SK-N-SH treated with all-trans-retinoic acid at 6 μM for 48 hours (cell line): ENCODE results near the gene FAM186B.

Source experiments
- ATAC-seq: fragments of 200-7000 bp; cut with Tn5 transposase; 3 replicates; pipeline ENCODE4 v1.9.1; 2020; ENCODE audit warnings: mild to moderate bottlenecking, moderate library complexity
- ARNTL ChIP-seq: fragments of 450-650 bp; formaldehyde crosslinking; IDR thresholded peaks from 2 replicates; pipeline ENCODE4 v1.5.0; 2020; ENCODE audit warnings: low read depth, mild to moderate bottlenecking, moderate library complexity, borderline replicate concordance
- BACH2 ChIP-seq: fragments of 250-450 bp; sonication (Bioruptor Pico); IDR thresholded peaks from 2 replicates; pipeline ENCODE4 v1.9.0; 2021; ENCODE audit warnings: mild to moderate bottlenecking, borderline replicate concordance
- CREB5 ChIP-seq: fragments of 250-450 bp; sonication (Bioruptor Pico); IDR thresholded peaks from 2 replicates; pipeline ENCODE4 v1.5.1; 2020; ENCODE audit warnings: low read depth, mild to moderate bottlenecking, moderate library complexity
- CSDC2 ChIP-seq: fragments of 250-450 bp; sonication (Bioruptor Pico); IDR thresholded peaks from 2 replicates; pipeline ENCODE4 v1.5.0; 2020; ENCODE audit warnings: mild to moderate bottlenecking, moderate library complexity
- GLIS3 ChIP-seq: fragments of 250-450 bp; sonication (Bioruptor Pico); IDR thresholded peaks from 2 replicates; pipeline ENCODE4 v1.5.0; 2020; ENCODE audit warnings: mild to moderate bottlenecking, moderate library complexity
- ISL1 ChIP-seq: fragments of 250-450 bp; sonication (Bioruptor Pico); IDR thresholded peaks from 2 replicates; pipeline ENCODE4 v2.1.2; 2022; ENCODE audit warnings: mild to moderate bottlenecking, moderate library complexity
- OSR1 ChIP-seq: fragments of 250-450 bp; sonication (Bioruptor Pico); IDR thresholded peaks from 2 replicates; pipeline ENCODE4 v1.8.0; 2022; ENCODE audit warnings: moderate library complexity, mild to moderate bottlenecking, inconsistent platforms
- PPARA ChIP-seq: fragments of 250-450 bp; sonication (Bioruptor Pico); IDR thresholded peaks from 2 replicates; pipeline ENCODE4 v1.5.0; 2020; ENCODE audit warnings: mild to moderate bottlenecking, borderline replicate concordance
- RARB ChIP-seq: fragments of 250-450 bp; sonication (Bioruptor Pico); IDR thresholded peaks from 2 replicates; pipeline ENCODE4 v1.8.0; 2021; ENCODE audit warnings: mild to moderate bottlenecking, moderate library complexity
- SNAI2 ChIP-seq: fragments of 250-450 bp; sonication (Bioruptor Pico); IDR thresholded peaks from 2 replicates; pipeline ENCODE4 v1.5.0; 2020; ENCODE audit warnings: mild to moderate bottlenecking, moderate library complexity
- TCF4 ChIP-seq: fragments of 250-450 bp; sonication (Bioruptor Pico); IDR thresholded peaks from 2 replicates; pipeline ENCODE4 v1.8.0; 2021; ENCODE audit warnings: mild to moderate bottlenecking, moderate library complexity, borderline replicate concordance
- TOX ChIP-seq: fragments of 250-450 bp; sonication (Bioruptor Pico); IDR thresholded peaks from 2 replicates; pipeline ENCODE4 v1.8.0; 2021; ENCODE audit warnings: mild to moderate bottlenecking, moderate library complexity, borderline replicate concordance
- ZC3H10 ChIP-seq: fragments of 250-450 bp; sonication (Bioruptor Pico); IDR thresholded peaks from 2 replicates; pipeline ENCODE4 v1.5.1; 2021; ENCODE audit warnings: mild to moderate bottlenecking, moderate library complexity
- ZFP3 ChIP-seq: fragments of 250-450 bp; sonication (Bioruptor Pico); IDR thresholded peaks from 2 replicates; pipeline ENCODE4 v1.5.0; 2020; ENCODE audit warnings: mild to moderate bottlenecking, moderate library complexity
- ZFP30 ChIP-seq: fragments of 450-650 bp; formaldehyde crosslinking; IDR thresholded peaks from 2 replicates; pipeline ENCODE4 v1.5.0; 2022; ENCODE audit warnings: mild to moderate bottlenecking, moderate library complexity
- ZNF8 ChIP-seq: fragments of 450-650 bp; formaldehyde crosslinking; IDR thresholded peaks from 2 replicates; pipeline ENCODE4 v1.5.0; 2020; ENCODE audit warnings: mild to moderate bottlenecking, moderate library complexity
- TF ChIP-seq, protein P1 (sequence below): fragments of 250-450 bp; sonication (Bioruptor Pico); IDR thresholded peaks from 2 replicates; pipeline ENCODE4 v1.5.0; 2020; ENCODE audit warnings: mild to moderate bottlenecking, moderate library complexity
- TF ChIP-seq, protein P2 (sequence below): fragments of 250-450 bp; sonication (Bioruptor Pico); IDR thresholded peaks from 2 replicates; pipeline ENCODE4 v1.8.0; 2021; ENCODE audit warnings: low read depth, mild to moderate bottlenecking, moderate library complexity, borderline replicate concordance

The FAM186B gene

GRCh38 chr12:49646331-49646830, 40.9 kb upstream of the FAM186B start (continued):
- TF ChIP-seq BACH2 (CRISPR knock-in tag) (no peak), ARNTL (CRISPR knock-in tag) (no peak)

DNA sequence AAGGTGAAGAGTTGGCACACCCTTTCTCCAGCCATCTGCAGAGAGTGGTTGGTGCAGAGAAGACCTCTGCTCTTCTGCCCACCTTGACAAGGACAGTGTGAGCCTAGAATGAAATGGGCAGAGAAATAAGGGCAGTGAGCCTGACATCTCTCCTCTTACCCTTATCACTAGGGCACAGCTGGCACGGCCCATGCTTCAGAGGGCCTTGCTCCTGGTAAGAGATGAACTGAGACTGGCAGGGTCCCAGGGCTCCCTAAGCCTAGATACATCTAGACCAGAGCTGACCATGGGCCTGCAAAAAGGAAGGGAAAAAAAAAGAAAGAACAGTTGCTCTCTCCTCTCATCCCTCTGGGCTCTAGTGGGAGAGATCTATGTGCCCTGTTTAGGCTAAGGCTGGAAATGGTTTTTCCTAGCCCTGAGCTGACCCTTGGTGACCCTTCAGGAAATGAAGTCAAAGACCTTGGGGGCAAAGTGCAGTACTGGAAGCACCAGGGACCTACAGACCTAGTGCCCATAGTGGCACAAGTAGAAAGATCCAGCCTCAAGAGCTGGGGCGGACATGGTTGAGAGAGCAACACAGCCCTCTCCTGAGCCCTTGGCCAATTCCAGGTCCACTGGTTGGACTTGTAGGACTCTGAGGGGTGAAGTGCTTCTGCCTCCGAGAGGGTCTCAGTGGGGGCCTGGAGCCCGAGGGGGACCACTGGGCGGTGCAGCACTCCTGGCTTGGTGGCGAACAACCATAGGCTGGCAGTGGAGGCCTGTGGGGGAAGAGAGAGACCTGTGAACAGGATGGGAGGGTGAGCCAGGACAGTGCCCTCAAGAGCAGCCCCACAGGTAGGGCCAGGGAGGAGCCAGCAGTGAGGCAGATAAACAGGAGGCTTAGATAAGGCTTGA, 40.0 kb upstream of the FAM186B start:
- no peak for ATAC-seq
- no peak for TF ChIP-seq GLIS3 (CRISPR knock-in tag)
- no peak for TF ChIP-seq BACH2 (CRISPR knock-in tag)
- no peak for TF ChIP-seq OSR1 (CRISPR knock-in tag)
- TF ChIP-seq, protein P1, sequence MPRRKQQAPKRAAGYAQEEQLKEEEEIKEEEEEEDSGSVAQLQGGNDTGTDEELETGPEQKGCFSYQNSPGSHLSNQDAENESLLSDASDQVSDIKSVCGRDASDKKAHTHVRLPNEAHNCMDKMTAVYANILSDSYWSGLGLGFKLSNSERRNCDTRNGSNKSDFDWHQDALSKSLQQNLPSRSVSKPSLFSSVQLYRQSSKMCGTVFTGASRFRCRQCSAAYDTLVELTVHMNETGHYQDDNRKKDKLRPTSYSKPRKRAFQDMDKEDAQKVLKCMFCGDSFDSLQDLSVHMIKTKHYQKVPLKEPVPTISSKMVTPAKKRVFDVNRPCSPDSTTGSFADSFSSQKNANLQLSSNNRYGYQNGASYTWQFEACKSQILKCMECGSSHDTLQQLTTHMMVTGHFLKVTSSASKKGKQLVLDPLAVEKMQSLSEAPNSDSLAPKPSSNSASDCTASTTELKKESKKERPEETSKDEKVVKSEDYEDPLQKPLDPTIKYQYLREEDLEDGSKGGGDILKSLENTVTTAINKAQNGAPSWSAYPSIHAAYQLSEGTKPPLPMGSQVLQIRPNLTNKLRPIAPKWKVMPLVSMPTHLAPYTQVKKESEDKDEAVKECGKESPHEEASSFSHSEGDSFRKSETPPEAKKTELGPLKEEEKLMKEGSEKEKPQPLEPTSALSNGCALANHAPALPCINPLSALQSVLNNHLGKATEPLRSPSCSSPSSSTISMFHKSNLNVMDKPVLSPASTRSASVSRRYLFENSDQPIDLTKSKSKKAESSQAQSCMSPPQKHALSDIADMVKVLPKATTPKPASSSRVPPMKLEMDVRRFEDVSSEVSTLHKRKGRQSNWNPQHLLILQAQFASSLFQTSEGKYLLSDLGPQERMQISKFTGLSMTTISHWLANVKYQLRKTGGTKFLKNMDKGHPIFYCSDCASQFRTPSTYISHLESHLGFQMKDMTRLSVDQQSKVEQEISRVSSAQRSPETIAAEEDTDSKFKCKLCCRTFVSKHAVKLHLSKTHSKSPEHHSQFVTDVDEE, result no peak
- TF ChIP-seq RARB (CRISPR knock-in tag), result no peak
- TF ChIP-seq PPARA, result no peak
- no peak for TF ChIP-seq ZFP30 (CRISPR knock-in tag)
- TF ChIP-seq TOX (CRISPR knock-in tag), result no peak
- no peak for TF ChIP-seq ZNF8 (CRISPR knock-in tag)
- TF ChIP-seq CREB5, result no peak
- TF ChIP-seq SNAI2, result no peak
- TF ChIP-seq ZFP3 (CRISPR knock-in tag), result no peak

GRCh38 chr12:49644620-49644994, 39.2 kb upstream of the FAM186B start:
- TF ChIP-seq, protein P1, result no peak
- TF ChIP-seq RARB (CRISPR knock-in tag) (no peak), CSDC2 (no peak), ZC3H10 (CRISPR knock-in tag) (no peak), TOX (CRISPR knock-in tag) (no peak), TCF4 (no peak), ZNF8 (CRISPR knock-in tag) (no peak), ISL1 (CRISPR knock-in tag) (no peak), OSR1 (CRISPR knock-in tag) (no peak), ARNTL (CRISPR knock-in tag) (no peak), SNAI2 (no peak), BACH2 (CRISPR knock-in tag) (no peak)
- TF ChIP-seq, protein P2, sequence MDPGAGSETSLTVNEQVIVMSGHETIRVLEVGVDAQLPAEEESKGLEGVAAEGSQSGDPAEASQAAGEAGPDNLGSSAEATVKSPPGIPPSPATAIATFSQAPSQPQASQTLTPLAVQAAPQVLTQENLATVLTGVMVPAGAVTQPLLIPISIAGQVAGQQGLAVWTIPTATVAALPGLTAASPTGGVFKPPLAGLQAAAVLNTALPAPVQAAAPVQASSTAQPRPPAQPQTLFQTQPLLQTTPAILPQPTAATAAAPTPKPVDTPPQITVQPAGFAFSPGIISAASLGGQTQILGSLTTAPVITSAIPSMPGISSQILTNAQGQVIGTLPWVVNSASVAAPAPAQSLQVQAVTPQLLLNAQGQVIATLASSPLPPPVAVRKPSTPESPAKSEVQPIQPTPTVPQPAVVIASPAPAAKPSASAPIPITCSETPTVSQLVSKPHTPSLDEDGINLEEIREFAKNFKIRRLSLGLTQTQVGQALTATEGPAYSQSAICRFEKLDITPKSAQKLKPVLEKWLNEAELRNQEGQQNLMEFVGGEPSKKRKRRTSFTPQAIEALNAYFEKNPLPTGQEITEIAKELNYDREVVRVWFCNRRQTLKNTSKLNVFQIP (CRISPR knock-in tag), result no peak
- ATAC-seq, result peak; percentile 91
